Measurements from ENCODE around the gene GPR161.

GRCh38 chr1:168161459-168161858 lies 24.7 kb upstream of the GPR161 start:
- TF ChIP-seq, protein P1, sequence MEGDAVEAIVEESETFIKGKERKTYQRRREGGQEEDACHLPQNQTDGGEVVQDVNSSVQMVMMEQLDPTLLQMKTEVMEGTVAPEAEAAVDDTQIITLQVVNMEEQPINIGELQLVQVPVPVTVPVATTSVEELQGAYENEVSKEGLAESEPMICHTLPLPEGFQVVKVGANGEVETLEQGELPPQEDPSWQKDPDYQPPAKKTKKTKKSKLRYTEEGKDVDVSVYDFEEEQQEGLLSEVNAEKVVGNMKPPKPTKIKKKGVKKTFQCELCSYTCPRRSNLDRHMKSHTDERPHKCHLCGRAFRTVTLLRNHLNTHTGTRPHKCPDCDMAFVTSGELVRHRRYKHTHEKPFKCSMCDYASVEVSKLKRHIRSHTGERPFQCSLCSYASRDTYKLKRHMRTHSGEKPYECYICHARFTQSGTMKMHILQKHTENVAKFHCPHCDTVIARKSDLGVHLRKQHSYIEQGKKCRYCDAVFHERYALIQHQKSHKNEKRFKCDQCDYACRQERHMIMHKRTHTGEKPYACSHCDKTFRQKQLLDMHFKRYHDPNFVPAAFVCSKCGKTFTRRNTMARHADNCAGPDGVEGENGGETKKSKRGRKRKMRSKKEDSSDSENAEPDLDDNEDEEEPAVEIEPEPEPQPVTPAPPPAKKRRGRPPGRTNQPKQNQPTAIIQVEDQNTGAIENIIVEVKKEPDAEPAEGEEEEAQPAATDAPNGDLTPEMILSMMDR (IDR thresholded peaks at IDR 0.05; ENCODE audit: low read depth, low read length), result no peak
- TF ChIP-seq EZH2phosphoT487 (IDR thresholded peaks at IDR 0.05; ENCODE audit: low read depth), result no peak

Measured in OCI-LY3 (cell line).